ENCODE data around the gene RNF5. TPM values are rescaled to one million over a fixed set of nuclear protein-coding genes. Genes with fewer than 3 reads are reported as not detected.
A peak's percentile ranks its signal among the peaks of the same experiment; 100 is the strongest.

Gene RNF5
- total and polyA plus RNA-seq, 9 of the 15 experiments (the other 6 are each of a cell fraction or from before 2014, with no cell fraction given), result 62.2 to 245 (median 129) TPM

- TF ChIP-seq, protein P1, sequence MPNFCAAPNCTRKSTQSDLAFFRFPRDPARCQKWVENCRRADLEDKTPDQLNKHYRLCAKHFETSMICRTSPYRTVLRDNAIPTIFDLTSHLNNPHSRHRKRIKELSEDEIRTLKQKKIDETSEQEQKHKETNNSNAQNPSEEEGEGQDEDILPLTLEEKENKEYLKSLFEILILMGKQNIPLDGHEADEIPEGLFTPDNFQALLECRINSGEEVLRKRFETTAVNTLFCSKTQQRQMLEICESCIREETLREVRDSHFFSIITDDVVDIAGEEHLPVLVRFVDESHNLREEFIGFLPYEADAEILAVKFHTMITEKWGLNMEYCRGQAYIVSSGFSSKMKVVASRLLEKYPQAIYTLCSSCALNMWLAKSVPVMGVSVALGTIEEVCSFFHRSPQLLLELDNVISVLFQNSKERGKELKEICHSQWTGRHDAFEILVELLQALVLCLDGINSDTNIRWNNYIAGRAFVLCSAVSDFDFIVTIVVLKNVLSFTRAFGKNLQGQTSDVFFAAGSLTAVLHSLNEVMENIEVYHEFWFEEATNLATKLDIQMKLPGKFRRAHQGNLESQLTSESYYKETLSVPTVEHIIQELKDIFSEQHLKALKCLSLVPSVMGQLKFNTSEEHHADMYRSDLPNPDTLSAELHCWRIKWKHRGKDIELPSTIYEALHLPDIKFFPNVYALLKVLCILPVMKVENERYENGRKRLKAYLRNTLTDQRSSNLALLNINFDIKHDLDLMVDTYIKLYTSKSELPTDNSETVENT (CRISPR knock-in tag; IDR thresholded peaks at IDR 0.05), result peak; percentile 85; the same call in 1 of the 2 replicates
- TF ChIP-seq YY1 (IDR thresholded peaks at IDR 0.05; ENCODE audit: borderline replicate concordance in 1 of 3, control insufficient read depth in 1 of 3, extremely low read depth in 1 of 3, insufficient read depth in 3 of 3, insufficient read length in 1 of 3, insufficient replicate concordance in 2 of 3, low read depth in 1 of 3, low read length in 2 of 3) (peak in 2 of 3 experiments; percentile 50 to 52), ELF2 (CRISPR knock-in tag; IDR thresholded peaks at IDR 0.05) (peak; percentile 72), KDM2B (CRISPR knock-in tag; IDR thresholded peaks at IDR 0.05) (no peak), SMAD2 (IDR thresholded peaks at IDR 0.05; ENCODE audit: low read depth, low read length) (no peak), FOS (IDR thresholded peaks at IDR 0.05; ENCODE audit: extremely low read depth, insufficient read length) (no peak), RCOR1 (IDR thresholded peaks at IDR 0.05; ENCODE audit: borderline replicate concordance in 1 of 2, low read depth in 2 of 2, low read length in 2 of 2) (peak in 1 of 2 experiments; percentile 51; a peak in 1 of 4 replicates), SIX5 (IDR thresholded peaks at IDR 0.05; ENCODE audit: borderline replicate concordance in 1 of 2, insufficient read depth in 1 of 2, low read depth in 1 of 2, low read length in 2 of 2) (no peak), IFI16 (CRISPR knock-in tag; IDR thresholded peaks at IDR 0.05) (no peak), KLF1 (tag; IDR thresholded peaks at IDR 0.05) (no peak), ZKSCAN8 (CRISPR knock-in tag; IDR thresholded peaks at IDR 0.05) (no peak; the same call in 1 of the 2 replicates), GATA2 (CRISPR knock-in tag; IDR thresholded peaks at IDR 0.05) (no peak), ZNF121 (CRISPR knock-in tag; conservative IDR thresholded peaks at IDR 0.05) (no peak), HNRNPK (IDR thresholded peaks at IDR 0.05; ENCODE audit: low read depth, low read length, poor library complexity, severe bottlenecking) (no peak), PHF20 (IDR thresholded peaks at IDR 0.05; ENCODE audit: partially characterized antibody) (no peak), SMAD3 (CRISPR knock-in tag; conservative IDR thresholded peaks at IDR 0.05) (no peak), KDM4B (IDR thresholded peaks at IDR 0.05; ENCODE audit: borderline replicate concordance in 2 of 2, low read depth in 1 of 2) (no peak), ZNF518B (CRISPR knock-in tag; IDR thresholded peaks at IDR 0.05) (no peak), SRSF7 (optimal IDR thresholded peaks at IDR 0.05; ENCODE audit: low read depth, low read length) (no peak), HMG20A (CRISPR knock-in tag; conservative IDR thresholded peaks at IDR 0.05) (no peak), STAT5B (CRISPR knock-in tag; IDR thresholded peaks at IDR 0.05) (no peak), E2F3 (CRISPR knock-in tag; IDR thresholded peaks at IDR 0.05) (no peak; the same call in 1 of the 2 replicates)
- TF ChIP-seq, protein P2, sequence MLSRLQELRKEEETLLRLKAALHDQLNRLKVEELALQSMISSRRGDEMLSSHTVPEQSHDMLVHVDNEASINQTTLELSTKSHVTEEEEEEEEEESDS (CRISPR knock-in tag; IDR thresholded peaks at IDR 0.05), result no peak
These were observed 23.6 kb upstream of the RNF5 start (continued) for GRCh38 chr6:32154514-32155161.

All from K562 (cell line).